A549 (cell line): ENCODE results near the gene ARHGAP22.

Experiments used
- CHD4 ChIP-seq: fragments of 200-600 bp; sonication (generic); IDR thresholded peaks from 2 replicates; pipeline ENCODE4 v1.6.1; 2016; ENCODE audit warnings: antibody characterized with exemption, mild to moderate bottlenecking, borderline replicate concordance
- EP300 ChIP-seq, 2 experiments: fragments of >200 bp; sonication (Bioruptor Twin); formaldehyde crosslinking; IDR thresholded peaks; 2 replicates in 1 of 2; 3 replicates in 1 of 2; pipeline ENCODE4 v1.6.1; 2016 to 2017
- JUNB ChIP-seq: fragments of >200 bp; sonication (Bioruptor Twin); formaldehyde crosslinking; IDR thresholded peaks from 2 replicates; pipeline ENCODE4 v1.6.1; 2016
- POLR2A ChIP-seq: IDR thresholded peaks from 2 replicates; pipeline ENCODE4 v1.6.1; 2012; ENCODE audit warnings: mild to moderate bottlenecking, low read length
- ZFP36 ChIP-seq: fragments of 450-650 bp; IDR thresholded peaks from 2 replicates; pipeline ENCODE4 v1.6.1; 2014; ENCODE audit warnings: borderline replicate concordance; ENCODE audit not compliant: partially characterized antibody
- TF ChIP-seq, protein P1 (sequence below): fragments of >200 bp; sonication (Bioruptor Twin); formaldehyde crosslinking; IDR thresholded peaks from 3 replicates; pipeline ENCODE4 v1.5.1; 2016

DNA sequence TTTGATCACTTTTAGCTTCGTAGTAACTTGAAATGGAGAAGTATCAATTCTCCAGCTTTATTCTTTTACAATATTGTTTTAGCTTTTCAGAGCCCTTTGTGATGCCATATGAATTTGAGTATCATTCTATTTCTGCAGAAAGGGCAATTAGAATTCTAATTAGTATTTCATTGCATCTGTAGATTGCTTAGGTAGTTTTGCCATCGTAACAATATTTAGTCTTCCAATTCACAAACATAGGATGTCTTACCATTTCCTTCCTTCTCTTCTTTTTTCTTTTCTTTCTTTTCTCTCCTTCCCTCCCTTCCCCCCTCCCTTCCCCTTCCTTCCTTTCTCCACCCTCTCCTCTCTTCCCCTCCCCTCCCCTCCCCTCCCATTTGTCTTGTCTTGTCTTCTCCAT, 193.4 kb downstream of the ARHGAP22 start:
- TF ChIP-seq POLR2A (no peak), JUNB (no peak), EP300 (IDR thresholded peaks at IDR 0.05) (no peak), CHD4 (no peak), ZFP36 (no peak)
- TF ChIP-seq, protein P1, sequence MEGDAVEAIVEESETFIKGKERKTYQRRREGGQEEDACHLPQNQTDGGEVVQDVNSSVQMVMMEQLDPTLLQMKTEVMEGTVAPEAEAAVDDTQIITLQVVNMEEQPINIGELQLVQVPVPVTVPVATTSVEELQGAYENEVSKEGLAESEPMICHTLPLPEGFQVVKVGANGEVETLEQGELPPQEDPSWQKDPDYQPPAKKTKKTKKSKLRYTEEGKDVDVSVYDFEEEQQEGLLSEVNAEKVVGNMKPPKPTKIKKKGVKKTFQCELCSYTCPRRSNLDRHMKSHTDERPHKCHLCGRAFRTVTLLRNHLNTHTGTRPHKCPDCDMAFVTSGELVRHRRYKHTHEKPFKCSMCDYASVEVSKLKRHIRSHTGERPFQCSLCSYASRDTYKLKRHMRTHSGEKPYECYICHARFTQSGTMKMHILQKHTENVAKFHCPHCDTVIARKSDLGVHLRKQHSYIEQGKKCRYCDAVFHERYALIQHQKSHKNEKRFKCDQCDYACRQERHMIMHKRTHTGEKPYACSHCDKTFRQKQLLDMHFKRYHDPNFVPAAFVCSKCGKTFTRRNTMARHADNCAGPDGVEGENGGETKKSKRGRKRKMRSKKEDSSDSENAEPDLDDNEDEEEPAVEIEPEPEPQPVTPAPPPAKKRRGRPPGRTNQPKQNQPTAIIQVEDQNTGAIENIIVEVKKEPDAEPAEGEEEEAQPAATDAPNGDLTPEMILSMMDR, result no peak
